Measurements from ENCODE around the gene IL18RAP.

IL18RAP gene

GRCh38 chr2:102422910-102423309, at the start of gene IL18RAP:
Gene IL18RAP, plus strand, starts transcription at chr2:102423160. Its CDS starts 118 bp downstream, at chr2:102423278.
- no peak for DNase-seq (ENCODE audit: low read depth)

- no peak for DNase-seq (ENCODE audit: low read depth)
These were observed 46.8 kb upstream of the IL18RAP start for GRCh38 chr2:102376052-102376591.

GRCh38 chr2:102383722-102384121, 39.2 kb upstream of the IL18RAP start:
- no peak for DNase-seq (ENCODE audit: low read depth)

- DNase-seq (ENCODE audit: low read depth): no peak
These were observed 37.4 kb upstream of the IL18RAP start for GRCh38 chr2:102385522-102385921.

- no peak for DNase-seq (ENCODE audit: low read depth)
These were observed 37.0 kb upstream of the IL18RAP start for GRCh38 chr2:102386004-102386403.

GRCh38 chr2:102386867-102387541, 36.0 kb upstream of the IL18RAP start:
- DNase-seq (ENCODE audit: low read depth): no peak

- DNase-seq (ENCODE audit: low read depth): no peak
These were observed 35.0 kb upstream of the IL18RAP start for GRCh38 chr2:102387763-102388546.

- DNase-seq (ENCODE audit: low read depth): no peak
These were observed 31.4 kb upstream of the IL18RAP start for GRCh38 chr2:102391565-102391964.

GRCh38 chr2:102392096-102392495, 30.9 kb upstream of the IL18RAP start:
- DNase-seq (ENCODE audit: low read depth): no peak

GRCh38 chr2:102392942-102393341, 30.0 kb upstream of the IL18RAP start:
- DNase-seq (ENCODE audit: low read depth): no peak

GRCh38 chr2:102396012-102396411, 26.9 kb upstream of the IL18RAP start:
- DNase-seq (ENCODE audit: low read depth): no peak

GRCh38 chr2:102397209-102397608, 25.8 kb upstream of the IL18RAP start:
- no peak for DNase-seq (ENCODE audit: low read depth)

GRCh38 chr2:102399499-102400141, 23.3 kb upstream of the IL18RAP start:
- DNase-seq (ENCODE audit: low read depth): no peak

- no peak for DNase-seq (ENCODE audit: low read depth)
These were observed 21.5 kb upstream of the IL18RAP start for GRCh38 chr2:102401456-102401855.

- no peak for DNase-seq (ENCODE audit: low read depth)
These were observed 21.1 kb upstream of the IL18RAP start for GRCh38 chr2:102401865-102402264.

- no peak for DNase-seq (ENCODE audit: low read depth)
These were observed 12.0 kb upstream of the IL18RAP start for GRCh38 chr2:102410952-102411351.

GRCh38 chr2:102412199-102412598, 10.8 kb upstream of the IL18RAP start:
- DNase-seq (ENCODE audit: low read depth): no peak

- no peak for DNase-seq (ENCODE audit: low read depth)
These were observed 5.0 kb upstream of the IL18RAP start for GRCh38 chr2:102417946-102418345.

GRCh38 chr2:102418421-102418961, 4.5 kb upstream of the IL18RAP start:
- no peak for DNase-seq (ENCODE audit: low read depth)

GRCh38 chr2:102420290-102420689, 2.7 kb upstream of the IL18RAP start:
- DNase-seq (ENCODE audit: low read depth): no peak

- DNase-seq (ENCODE audit: low read depth): no peak
These were observed 835 bp upstream of the IL18RAP start for GRCh38 chr2:102421890-102422759.
